GM18873 (cell line): Measurements from ENCODE around the gene CD81.
"Not testable (repeated sequence)": the region's sequence is repeated elsewhere in the genome, so short reads cannot be mapped to it uniquely, and the experiment has no call there.

ENCODE experiments used
- ATAC-seq: cut with Tn5 transposase; IDR thresholded peaks from one replicate; pipeline ENCODE4 v1.9.1; 2021; ENCODE audit warnings: mild to moderate bottlenecking, moderate library complexity, moderate number of reproducible peaks; ENCODE audit not compliant: unreplicated experiment, low FRiP score

CD81 gene, protein sequence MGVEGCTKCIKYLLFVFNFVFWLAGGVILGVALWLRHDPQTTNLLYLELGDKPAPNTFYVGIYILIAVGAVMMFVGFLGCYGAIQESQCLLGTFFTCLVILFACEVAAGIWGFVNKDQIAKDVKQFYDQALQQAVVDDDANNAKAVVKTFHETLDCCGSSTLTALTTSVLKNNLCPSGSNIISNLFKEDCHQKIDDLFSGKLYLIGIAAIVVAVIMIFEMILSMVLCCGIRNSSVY

GRCh38 chr11:2376751-2377451 lies at the start of gene CD81:
Gene CD81, plus strand, starts transcription at chr11:2377310. Its CDS starts 240 bp downstream, at chr11:2377550.
- no peak for ATAC-seq

DNA sequence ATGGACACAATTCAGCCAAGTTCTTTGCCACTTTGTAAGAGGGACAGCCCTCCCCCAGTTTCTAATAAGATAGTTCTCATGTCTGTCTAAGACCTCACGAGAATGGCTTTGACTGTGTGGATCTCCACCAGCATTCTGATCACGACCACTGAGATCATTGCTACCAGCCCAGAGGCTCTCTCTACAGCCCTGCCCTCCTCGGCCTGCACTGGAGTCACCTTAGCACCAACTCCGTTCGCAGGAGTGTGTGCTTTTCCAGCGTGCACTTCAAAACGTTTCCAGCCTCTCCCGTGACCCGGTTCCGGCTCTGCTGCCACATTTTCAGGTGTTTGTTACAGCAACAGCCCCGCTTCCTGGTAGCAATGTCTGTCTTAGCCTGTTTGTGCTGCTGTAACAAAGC lies 49.1 kb upstream of the CD81 start:
- ATAC-seq, result no peak

DNA sequence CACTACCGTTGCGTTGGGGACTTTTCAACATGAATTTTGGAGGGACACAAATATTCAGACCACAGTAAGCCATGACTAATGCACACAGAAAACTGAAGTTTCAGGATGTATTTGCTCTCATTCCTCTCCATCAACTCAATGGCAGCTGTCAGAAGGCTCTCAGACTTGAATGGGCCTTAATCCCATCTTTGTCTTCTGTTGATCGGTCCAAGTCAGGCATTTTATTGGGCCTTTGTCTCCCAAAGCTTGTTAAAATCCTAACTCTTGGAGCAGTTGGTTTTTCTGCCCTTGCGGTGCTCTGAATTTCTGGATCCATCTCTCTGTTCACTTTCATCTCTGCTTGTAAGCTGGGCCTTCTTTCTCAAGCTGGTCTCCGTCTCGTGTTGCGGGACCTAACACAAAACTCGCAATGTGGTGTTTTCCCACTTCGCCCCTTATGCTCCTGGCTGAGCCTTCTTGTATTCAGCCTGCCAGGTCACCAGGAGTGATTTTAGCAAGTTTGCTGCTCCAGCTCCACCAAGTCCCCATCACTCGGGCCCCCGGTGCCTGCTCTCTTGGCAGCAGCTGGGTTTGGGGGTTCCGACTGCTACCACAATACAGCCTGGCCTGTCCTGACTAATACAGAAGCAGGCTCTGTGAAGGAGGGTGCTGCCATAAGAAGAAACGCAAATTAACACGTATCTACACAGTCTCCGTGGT lies 48.3 kb upstream of the CD81 start:
- no peak for ATAC-seq

DNA sequence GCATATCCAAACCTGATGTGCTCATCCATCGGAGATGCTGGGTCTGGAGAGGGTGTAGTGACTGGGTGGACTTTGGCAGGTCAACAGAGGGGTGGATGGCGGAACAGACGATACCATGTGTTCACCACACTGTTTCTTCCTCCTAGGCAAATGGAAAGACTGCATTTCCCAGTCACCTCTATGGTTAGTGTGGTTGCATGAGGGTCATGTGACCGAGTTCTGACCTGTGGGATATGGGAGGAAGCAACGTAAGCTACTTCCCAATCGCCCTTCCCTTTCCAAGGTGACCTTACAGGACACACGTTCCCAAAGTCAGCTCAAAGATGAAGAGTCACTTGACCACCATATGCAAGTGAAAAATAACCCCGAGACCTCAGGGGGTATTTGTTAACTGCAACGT lies 47.6 kb upstream of the CD81 start:
- no peak for ATAC-seq

DNA sequence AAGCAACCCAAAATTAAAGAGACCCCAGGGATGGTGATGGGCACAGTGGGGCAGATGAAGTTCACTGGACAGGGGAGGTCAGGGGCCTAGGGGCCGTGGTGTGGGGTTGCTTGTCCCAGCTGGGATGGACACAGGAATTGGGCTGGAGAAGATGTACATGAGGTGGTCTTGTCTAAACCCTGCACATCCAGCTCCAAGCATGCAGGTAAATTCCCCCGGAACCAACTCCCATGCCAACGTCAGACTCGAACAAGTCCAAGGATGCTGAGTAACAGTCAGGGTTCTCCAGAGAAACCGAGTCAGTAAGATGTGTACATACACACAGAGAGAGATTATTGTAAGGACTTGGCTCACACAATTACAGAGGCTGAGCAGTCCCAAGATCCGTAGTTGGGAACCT lies 46.4 kb upstream of the CD81 start:
- no peak for ATAC-seq

- ATAC-seq, result no peak
Observed at GRCh38 chr11:2331404-2331803, 45.7 kb upstream of the CD81 start.

DNA sequence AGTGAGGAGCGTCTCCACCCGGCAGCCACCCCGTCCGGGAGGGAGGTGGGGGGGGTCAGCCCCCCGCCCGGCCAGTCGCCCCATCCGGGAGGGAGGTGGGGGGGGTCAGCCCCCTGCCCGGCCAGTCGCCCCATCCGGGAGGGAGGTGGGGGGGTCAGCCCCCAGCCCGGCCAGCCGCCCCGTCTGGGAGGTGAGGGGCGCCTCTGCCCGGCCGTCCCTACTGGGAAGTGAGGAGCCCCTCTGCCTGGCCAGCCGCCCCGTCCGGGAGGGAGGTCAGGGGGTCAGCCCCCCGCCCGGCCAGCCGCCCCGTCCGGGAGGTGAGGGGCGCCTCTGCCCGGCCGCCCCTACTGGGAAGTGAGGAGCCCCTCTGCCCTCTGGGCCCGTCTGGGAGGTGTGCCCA lies 44.5 kb upstream of the CD81 start:
- not testable (repeated sequence) for ATAC-seq

- ATAC-seq, result not testable (repeated sequence)
Observed at GRCh38 chr11:2333486-2334205, 43.5 kb upstream of the CD81 start.

DNA sequence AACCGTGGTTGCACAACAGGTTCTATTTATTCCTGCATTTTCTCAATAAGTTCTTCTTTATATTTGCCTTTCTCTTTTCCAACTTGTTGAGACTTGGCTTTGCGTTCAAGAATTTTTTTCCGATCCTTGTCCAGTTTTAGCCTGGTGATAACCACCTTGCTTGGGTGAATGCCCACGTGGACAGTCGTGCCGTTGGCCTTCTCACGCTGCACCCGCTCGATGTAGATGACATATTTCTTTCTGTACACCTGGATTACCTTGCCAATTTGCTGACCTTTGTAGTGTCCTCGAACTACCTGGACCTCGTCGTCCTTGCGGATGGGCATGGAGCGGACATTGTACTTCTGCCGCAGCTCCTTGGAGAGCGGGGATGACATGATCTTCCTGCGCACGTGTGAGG lies 41.8 kb upstream of the CD81 start:
- not testable (repeated sequence) for ATAC-seq

GRCh38 chr11:2338760-2339159 lies 38.4 kb upstream of the CD81 start:
- ATAC-seq, result not testable (repeated sequence)

DNA sequence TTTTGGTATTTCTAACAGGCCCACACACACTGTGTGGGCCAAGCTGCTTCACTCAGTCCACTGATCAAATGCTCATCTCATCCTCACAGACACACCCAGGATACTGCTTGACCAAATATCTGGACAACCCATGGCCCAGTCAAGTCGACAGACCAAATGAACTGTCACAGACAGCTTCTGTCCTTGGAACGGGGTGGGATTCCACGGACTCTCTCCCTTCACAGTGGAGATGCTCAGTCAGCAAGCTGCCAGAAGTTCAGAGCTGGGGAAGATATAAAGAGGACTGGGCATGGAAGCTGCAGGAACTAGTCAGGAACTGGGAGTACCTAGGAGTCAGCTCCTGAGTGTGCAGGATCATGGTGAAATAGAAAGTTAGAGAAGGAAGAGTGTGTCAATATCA lies 34.6 kb upstream of the CD81 start:
- no peak for ATAC-seq

GRCh38 chr11:2342981-2343380 lies 34.1 kb upstream of the CD81 start:
- ATAC-seq, result no peak

DNA sequence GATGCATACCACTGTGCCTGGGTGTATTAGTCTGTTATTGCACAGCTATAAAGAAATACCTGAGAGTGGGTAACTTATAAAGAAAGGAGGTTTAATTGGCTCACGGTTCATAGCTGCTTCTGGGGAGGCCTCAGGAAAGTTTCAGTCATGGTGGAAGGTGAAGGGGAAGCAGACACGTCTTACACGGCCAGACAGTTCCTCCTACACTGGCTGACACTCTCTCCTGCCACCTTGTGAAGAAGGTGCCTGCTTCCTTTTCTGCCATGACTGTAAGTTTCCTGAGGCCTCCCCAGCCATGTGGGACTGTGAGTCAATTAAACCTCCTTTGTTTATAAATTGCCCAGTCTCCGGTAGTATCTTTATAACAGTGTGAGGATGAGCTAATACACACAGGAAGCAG lies 33.6 kb upstream of the CD81 start:
- ATAC-seq, result no peak

DNA sequence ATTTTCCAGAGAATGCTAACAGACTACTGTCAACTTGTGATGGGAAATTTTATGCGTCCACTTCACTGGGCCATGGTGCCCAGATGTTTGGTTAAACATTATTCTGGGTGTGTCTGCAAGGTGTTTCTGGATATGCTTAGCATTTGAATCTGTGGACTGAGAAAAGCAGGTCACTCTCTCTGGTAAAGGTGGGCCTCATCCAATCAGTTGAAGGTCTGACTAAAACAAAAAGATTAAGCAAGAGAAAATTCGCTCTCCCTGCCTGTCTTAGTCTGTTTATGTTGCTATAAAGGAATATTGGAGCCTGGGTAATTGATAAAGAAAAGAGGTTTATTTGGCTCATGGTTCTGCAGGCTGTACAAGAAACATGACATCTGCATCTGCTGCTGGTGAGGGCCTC lies 32.1 kb upstream of the CD81 start:
- ATAC-seq, result no peak

- ATAC-seq, result no peak
Observed at GRCh38 chr11:2346014-2346413, 31.1 kb upstream of the CD81 start.

- no peak for ATAC-seq
Observed at GRCh38 chr11:2346586-2347307, 30.4 kb upstream of the CD81 start.

DNA sequence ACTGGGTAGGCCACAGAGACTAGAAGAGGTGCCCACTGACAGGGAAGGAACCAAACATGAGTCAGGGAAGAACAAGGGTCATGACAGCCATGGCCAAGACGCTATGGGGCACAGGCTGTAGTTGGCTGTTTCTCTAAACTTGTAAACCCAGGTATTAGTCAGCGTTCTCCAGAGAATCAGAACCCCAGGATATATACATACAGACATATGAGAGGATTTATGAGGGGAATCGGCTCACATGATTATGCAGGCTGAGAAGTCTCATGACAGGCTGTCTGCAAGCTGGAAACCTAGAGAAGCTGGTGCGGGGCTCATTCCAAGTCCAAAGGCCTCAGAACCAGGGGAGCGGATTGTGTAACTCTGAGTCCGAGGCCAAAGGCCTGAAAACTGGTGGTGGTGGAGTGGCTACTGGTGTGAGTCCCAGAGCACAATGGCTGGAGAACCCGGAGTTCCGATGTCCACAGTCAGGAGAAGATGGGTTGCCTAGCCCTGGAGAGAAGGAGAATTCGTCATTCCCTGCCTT lies 29.7 kb upstream of the CD81 start:
- ATAC-seq, result no peak

DNA sequence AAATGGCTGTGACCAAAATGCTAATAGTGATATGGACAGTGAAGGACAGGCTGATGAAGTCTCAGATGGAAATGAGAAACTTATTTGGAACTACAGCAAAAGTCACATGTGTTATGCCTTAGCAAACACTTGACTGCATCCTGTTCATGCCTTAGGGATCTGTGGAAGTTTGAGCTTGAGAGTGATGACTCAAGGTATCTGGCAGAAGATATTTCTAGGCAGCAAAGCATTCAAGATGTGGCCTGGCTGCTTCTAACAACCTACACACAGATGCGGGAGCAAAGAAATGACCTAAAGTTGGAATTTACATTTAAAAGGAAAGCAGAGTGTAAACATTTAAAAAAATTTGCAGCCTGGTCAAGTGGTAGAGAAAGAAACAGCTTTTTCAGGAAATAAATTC lies 28.1 kb upstream of the CD81 start:
- no peak for ATAC-seq

DNA sequence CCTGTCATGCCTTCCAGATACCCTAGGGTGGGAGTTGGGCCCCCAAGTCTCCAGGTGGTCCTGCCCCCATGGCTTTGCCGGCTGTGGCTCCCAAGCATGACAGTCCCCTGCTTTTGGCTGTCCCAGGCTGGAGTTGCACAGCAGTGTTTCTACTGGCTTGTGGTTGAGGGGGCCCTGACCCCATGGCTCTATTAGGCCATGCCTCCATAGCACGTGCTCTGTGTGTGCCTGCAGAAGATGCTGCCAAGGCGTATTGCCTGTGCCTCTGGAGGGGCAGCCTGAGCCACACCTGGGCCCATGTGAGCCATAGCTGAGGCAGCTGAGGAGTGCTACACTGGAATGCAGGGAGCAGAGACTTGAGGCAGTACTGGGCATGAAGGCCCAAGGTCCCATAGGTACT lies 25.4 kb upstream of the CD81 start:
- ATAC-seq, result no peak

GRCh38 chr11:2352420-2352819 lies 24.7 kb upstream of the CD81 start:
- ATAC-seq, result no peak
